Measurements from ENCODE around the gene TNRC6C.

TNRC6C gene

GRCh38 chr17:78154903-78155811 is 196.7 kb downstream of the TNRC6C start:
- DNase-seq (ENCODE audit: low read depth in 2 of 2) = no peak
